ENCODE results near the gene GIPC2.

- TF ChIP-seq, protein P1, sequence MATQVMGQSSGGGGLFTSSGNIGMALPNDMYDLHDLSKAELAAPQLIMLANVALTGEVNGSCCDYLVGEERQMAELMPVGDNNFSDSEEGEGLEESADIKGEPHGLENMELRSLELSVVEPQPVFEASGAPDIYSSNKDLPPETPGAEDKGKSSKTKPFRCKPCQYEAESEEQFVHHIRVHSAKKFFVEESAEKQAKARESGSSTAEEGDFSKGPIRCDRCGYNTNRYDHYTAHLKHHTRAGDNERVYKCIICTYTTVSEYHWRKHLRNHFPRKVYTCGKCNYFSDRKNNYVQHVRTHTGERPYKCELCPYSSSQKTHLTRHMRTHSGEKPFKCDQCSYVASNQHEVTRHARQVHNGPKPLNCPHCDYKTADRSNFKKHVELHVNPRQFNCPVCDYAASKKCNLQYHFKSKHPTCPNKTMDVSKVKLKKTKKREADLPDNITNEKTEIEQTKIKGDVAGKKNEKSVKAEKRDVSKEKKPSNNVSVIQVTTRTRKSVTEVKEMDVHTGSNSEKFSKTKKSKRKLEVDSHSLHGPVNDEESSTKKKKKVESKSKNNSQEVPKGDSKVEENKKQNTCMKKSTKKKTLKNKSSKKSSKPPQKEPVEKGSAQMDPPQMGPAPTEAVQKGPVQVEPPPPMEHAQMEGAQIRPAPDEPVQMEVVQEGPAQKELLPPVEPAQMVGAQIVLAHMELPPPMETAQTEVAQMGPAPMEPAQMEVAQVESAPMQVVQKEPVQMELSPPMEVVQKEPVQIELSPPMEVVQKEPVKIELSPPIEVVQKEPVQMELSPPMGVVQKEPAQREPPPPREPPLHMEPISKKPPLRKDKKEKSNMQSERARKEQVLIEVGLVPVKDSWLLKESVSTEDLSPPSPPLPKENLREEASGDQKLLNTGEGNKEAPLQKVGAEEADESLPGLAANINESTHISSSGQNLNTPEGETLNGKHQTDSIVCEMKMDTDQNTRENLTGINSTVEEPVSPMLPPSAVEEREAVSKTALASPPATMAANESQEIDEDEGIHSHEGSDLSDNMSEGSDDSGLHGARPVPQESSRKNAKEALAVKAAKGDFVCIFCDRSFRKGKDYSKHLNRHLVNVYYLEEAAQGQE (IDR thresholded peaks at IDR 0.05; ENCODE audit: low read depth): no peak
- TF ChIP-seq USF1 (IDR thresholded peaks at IDR 0.05): no peak
- no peak for TF ChIP-seq CREB1 (IDR thresholded peaks at IDR 0.05; ENCODE audit: low read depth)
- no peak for TF ChIP-seq MAX (IDR thresholded peaks at IDR 0.05)
- no peak for TF ChIP-seq RAD21 (IDR thresholded peaks at IDR 0.05; ENCODE audit: low read depth)
- no peak for TF ChIP-seq TAF1 (IDR thresholded peaks at IDR 0.05; ENCODE audit: low read depth)
- no peak for TF ChIP-seq EP300 (IDR thresholded peaks at IDR 0.05; ENCODE audit: borderline replicate concordance)
Observed at GRCh38 chr1:78122389-78122788, 76.6 kb downstream of the GIPC2 start.
